Kidney capillary endothelial cell (primary cell): ENCODE measurements around the gene CSNK1G2.
A peak's percentile ranks its signal among the peaks of the same experiment; 100 is the strongest.

Experiments
- DNase-seq: peaks from one replicate; pipeline ENCODE4 v3.0.0-alpha.2; 2018; ENCODE audit warnings: low spot score

The CSNK1G2 gene

GRCh38 chr19:1918975-1919374 is 22.0 kb upstream of the CSNK1G2 start:
- DNase-seq, result no peak

GRCh38 chr19:1920644-1921043 is 20.3 kb upstream of the CSNK1G2 start:
- DNase-seq, result no peak

- no peak for DNase-seq
These were observed 19.6 kb upstream of the CSNK1G2 start for GRCh38 chr19:1921326-1921725.

GRCh38 chr19:1921825-1922224 is 19.1 kb upstream of the CSNK1G2 start:
- no peak for DNase-seq

GRCh38 chr19:1922803-1923202 is 18.2 kb upstream of the CSNK1G2 start:
- DNase-seq, result no peak

- DNase-seq, result no peak
These were observed 17.7 kb upstream of the CSNK1G2 start for GRCh38 chr19:1923319-1923718.

- no peak for DNase-seq
These were observed 16.5 kb upstream of the CSNK1G2 start for GRCh38 chr19:1924320-1924961.

GRCh38 chr19:1925544-1925943 is 15.4 kb upstream of the CSNK1G2 start:
- no peak for DNase-seq

GRCh38 chr19:1929021-1929742 is 11.8 kb upstream of the CSNK1G2 start:
- DNase-seq, result peak; percentile 76

- DNase-seq, result no peak
These were observed 9.5 kb upstream of the CSNK1G2 start for GRCh38 chr19:1931445-1931844.

- no peak for DNase-seq
These were observed 8.6 kb upstream of the CSNK1G2 start for GRCh38 chr19:1932395-1932794.

- no peak for DNase-seq
These were observed 7.7 kb upstream of the CSNK1G2 start for GRCh38 chr19:1933244-1933643.

GRCh38 chr19:1933942-1934341 is 7.0 kb upstream of the CSNK1G2 start:
- DNase-seq, result no peak

GRCh38 chr19:1935484-1936208 is 5.3 kb upstream of the CSNK1G2 start:
- DNase-seq, result peak; percentile 46

- no peak for DNase-seq
These were observed 4.5 kb upstream of the CSNK1G2 start for GRCh38 chr19:1936430-1936829.

GRCh38 chr19:1936916-1937610 is 3.9 kb upstream of the CSNK1G2 start:
- DNase-seq, result no peak

GRCh38 chr19:1938071-1938470 is 2.9 kb upstream of the CSNK1G2 start:
- DNase-seq, result no peak

GRCh38 chr19:1942078-1942933 is 1.3 kb downstream of the CSNK1G2 start:
- DNase-seq, result peak; percentile 63

- peak; percentile 46 for DNase-seq
These were observed 2.1 kb downstream of the CSNK1G2 start for GRCh38 chr19:1942934-1943555.

GRCh38 chr19:1943661-1944087 is 2.7 kb downstream of the CSNK1G2 start:
- no peak for DNase-seq
